Stimulated activated CD8-positive, alpha-beta memory T cell treated with anti-CD3 and anti-CD28 coated beads, Interleukin-2, amount 100 ng/mL, for 1 hour (primary cell): Measurements from ENCODE around the gene FTCD.
"Not testable (repeated sequence)": the region's sequence is repeated elsewhere in the genome, so short reads cannot be mapped to it uniquely, and the experiment has no call there.

ENCODE experiments used
- DNase-seq, 2 donors: peaks; one replicate each; pipeline ENCODE4 v3.0.0-alpha.2; 2020; ENCODE audit warnings: low read depth in 2 of 2

Gene FTCD

GRCh38 chr21:46154155-46154954, 1.0 kb downstream of the FTCD start:
- DNase-seq: no peak

- DNase-seq: peak in 1 of 2 donors; percentile 16
These were observed 1.9 kb downstream of the FTCD start for GRCh38 chr21:46153247-46154154.

- no peak for DNase-seq
These were observed 2.5 kb downstream of the FTCD start for GRCh38 chr21:46152927-46153246.

GRCh38 chr21:46151989-46152926, 3.1 kb downstream of the FTCD start:
- DNase-seq: no peak

GRCh38 chr21:46151261-46151988, 4.0 kb downstream of the FTCD start:
- DNase-seq: no peak

GRCh38 chr21:46150491-46151121, 4.8 kb downstream of the FTCD start:
- DNase-seq: no peak

- DNase-seq: no peak
These were observed 5.3 kb downstream of the FTCD start for GRCh38 chr21:46150073-46150472.

GRCh38 chr21:46149205-46149901, 6.0 kb downstream of the FTCD start:
- no peak for DNase-seq

GRCh38 chr21:46148106-46148505, 7.3 kb downstream of the FTCD start:
- DNase-seq: no peak

GRCh38 chr21:46147429-46147828, 8.0 kb downstream of the FTCD start:
- DNase-seq: not testable (repeated sequence)

GRCh38 chr21:46146856-46147255, 8.5 kb downstream of the FTCD start:
- DNase-seq: no peak

GRCh38 chr21:46145840-46146691, 9.3 kb downstream of the FTCD start:
- no peak for DNase-seq

- DNase-seq: no peak
These were observed 10.1 kb downstream of the FTCD start for GRCh38 chr21:46145159-46145839.

- DNase-seq: no peak
These were observed 10.8 kb downstream of the FTCD start for GRCh38 chr21:46144464-46145070.

- no peak for DNase-seq
These were observed 12.6 kb downstream of the FTCD start for GRCh38 chr21:46142582-46143473.

- no peak for DNase-seq
These were observed 13.4 kb downstream of the FTCD start for GRCh38 chr21:46141767-46142581.
